ENCODE measurements around the gene CA5A. TPM values are rescaled to one million over a fixed set of nuclear protein-coding genes. Genes with fewer than 3 reads are reported as not detected.

CA5A gene
- total and polyA plus RNA-seq, 2 of the 4 experiments (the other 2 are of a cell fraction), result not detected

GRCh38 chr16:87933140-87933495 is 3.2 kb downstream of the CA5A start:
- BruUV-seq (replicated peaks), result no TSS peak
- CTCF ChIA-PET, result no interaction called here
- Histone ChIP-seq H4K20me1 (ENCODE audit: insufficient read depth, low read length) (no peaks in the 10 kb centered on the region), H2AK5ac (ENCODE audit: low read depth, low read length) (no peak overlapping the region), H4K8ac (ENCODE audit: low read depth in 2 of 2, low read length in 2 of 2) (no peak overlapping the region), H2BK5ac (ENCODE audit: low read depth, low read length, poor library complexity, severe bottlenecking) (no peak overlapping the region), H2AK9ac (replicated peaks; ENCODE audit: low read depth, low read length, poor library complexity) (no peak overlapping the region), H2BK20ac (ENCODE audit: low read depth, low read length) (no peak overlapping the region), H3K36me3 (ENCODE audit: control insufficient read depth, insufficient read depth, low read length) (no peaks in the 10 kb centered on the region), H3K9me1 (ENCODE audit: insufficient read depth, low read length) (no peaks in the 10 kb centered on the region), H3K79me1 (ENCODE audit: low read depth in 1 of 2, low read length in 2 of 2) (no peaks in the 10 kb centered on the region), H3K18ac (ENCODE audit: low read depth, low read length) (no peak overlapping the region), H3K4me2 (ENCODE audit: low read depth, low read length) (no peak overlapping the region), H2BK15ac (ENCODE audit: low read depth, low read length) (no peak overlapping the region), H3K9ac (ENCODE audit: low read depth, low read length) (no peak overlapping the region), H3K9me3 (ENCODE audit: control insufficient read depth, insufficient read depth, low read length) (no peaks in the 10 kb centered on the region), H2AFZ (replicated peaks; ENCODE audit: low read length, poor library complexity) (no peak overlapping the region), H3K27ac (ENCODE audit: insufficient read depth, low read length) (no peak overlapping the region), H3K14ac (replicated peaks; ENCODE audit: low read depth, low read length) (no peak overlapping the region), H4K5ac (ENCODE audit: low read depth, low read length) (no peak overlapping the region), H3K23ac (ENCODE audit: low read depth, low read length) (no peak overlapping the region), H3K4me3 (ENCODE audit: insufficient read depth, low read depth, low read length) (no peak overlapping the region), H3K4ac (ENCODE audit: low read depth, low read length) (no peak overlapping the region), H3K4me1 (ENCODE audit: control insufficient read depth, insufficient read depth, low read length) (no peaks in the 10 kb centered on the region), H3K56ac (ENCODE audit: extremely low read depth, insufficient read depth, low read length) (no peak overlapping the region), H3K27me3 (ENCODE audit: control insufficient read depth, insufficient read depth, low read length) (peaks cover 14% of the 10 kb centered on the region), H4K91ac (ENCODE audit: insufficient read depth, low read depth, low read length) (no peak overlapping the region), H2BK120ac (ENCODE audit: low read depth, low read length) (no peak overlapping the region)
- WGBS, 2 experiments (ENCODE audit: extremely low coverage in 2 of 2, insufficient read length in 1 of 2), result no CpG with 5 or more reads among the region's 3 CpGs
- POLR2A ChIA-PET (ENCODE audit: unreplicated experiment), result no interaction called here
- no peak for DNase-seq
- TF ChIP-seq CHD1 (IDR thresholded peaks at IDR 0.05; ENCODE audit: low read depth, low read length), result no peak
- no peak for TF ChIP-seq BHLHE40 (IDR thresholded peaks at IDR 0.05; ENCODE audit: low read depth, low read length)
- no peak for TF ChIP-seq ELK1 (IDR thresholded peaks at IDR 0.05; ENCODE audit: borderline replicate concordance, low read depth, low read length)
- TF ChIP-seq RCOR1 (IDR thresholded peaks at IDR 0.05; ENCODE audit: insufficient replicate concordance, low read length), result no peak
- no peak for TF ChIP-seq SMC3 (IDR thresholded peaks at IDR 0.05; ENCODE audit: low read depth, low read length)
- no peak for TF ChIP-seq USF2 (IDR thresholded peaks at IDR 0.05; ENCODE audit: low read depth, low read length)
- TF ChIP-seq RAD21 (IDR thresholded peaks at IDR 0.05; ENCODE audit: low read length), result no peak
- TF ChIP-seq MXI1 (IDR thresholded peaks at IDR 0.05; ENCODE audit: borderline replicate concordance, low read depth, low read length), result no peak
- dilution Hi-C loops (cut with HindIII; ENCODE audit: low sequenced_read_pairs, unreplicated experiment) (no loop called here), intact Hi-C loops (cut with micrococcal nuclease) (no loop called here), in situ Hi-C loops (cut with MboI; ENCODE audit: low sequenced_read_pairs) (no loop called here)
- no peak for ATAC-seq (ENCODE audit: low read depth)

Data from IMR-90 (cell line).